IMR-90 (cell line): ENCODE data around the gene ITPKB. TPM values are rescaled to one million over a fixed set of nuclear protein-coding genes. Genes with fewer than 3 reads are reported as not detected.
"Not testable (repeated sequence)": the region's sequence is repeated elsewhere in the genome, so short reads cannot be mapped to it uniquely, and the experiment has no call there.

Experiments used
- ATAC-seq: fragments of 200-7000 bp; cut with Tn5 transposase; 2 replicates; pipeline ENCODE4 v1.9.1; 2020; ENCODE audit warnings: low read depth, mild to moderate bottlenecking, moderate library complexity
- BruUV-seq: library from RNA; stranded (reverse); fragments of 400-500 nt; replicated peaks from 2 replicates; lab custom pipeline; 2021; lab: Mats Ljungman, UMichigan
- CTCF ChIA-PET: fragments of 300-600 bp; formaldehyde crosslinking; extraction: SDS; loops from one replicate; lab custom pipeline; 2021; ENCODE audit warnings: antibody characterized with exemption; lab: Yijun Ruan, JAX
- POLR2A ChIA-PET: fragments of 300-600 bp; sonication (Branson Sonifier 250); formaldehyde crosslinking; loops from one replicate; lab custom pipeline; 2022; ENCODE audit warnings: antibody characterized with exemption; ENCODE audit not compliant: unreplicated experiment; lab: Charles Lee
- DNase-seq: peaks from one replicate; pipeline ENCODE4 v3.0.0; 2013
- H2AFZ ChIP-seq: replicated peaks from 2 replicates; pipeline ENCODE3; 2013; ENCODE audit warnings: low read length, mild to moderate bottlenecking; ENCODE audit not compliant: poor library complexity
- H2AK5ac ChIP-seq: 2 replicates; pipeline ENCODE4 v1.6.1; 2013; ENCODE audit warnings: low read depth, low read length, inconsistent platforms
- H2AK9ac ChIP-seq: replicated peaks from 2 replicates; pipeline ENCODE3; 2013; ENCODE audit warnings: mild to moderate bottlenecking, low read depth, low read length, moderate library complexity; ENCODE audit not compliant: poor library complexity
- H2BK120ac ChIP-seq: 2 replicates; pipeline ENCODE4 v1.6.1; 2013; ENCODE audit warnings: low read depth, low read length, inconsistent platforms
- H2BK15ac ChIP-seq: 3 replicates; pipeline ENCODE4 v1.6.1; 2013; ENCODE audit warnings: low read depth, low read length, inconsistent platforms
- H2BK20ac ChIP-seq: 2 replicates; pipeline ENCODE4 v1.6.1; 2013; ENCODE audit warnings: low read depth, mild to moderate bottlenecking, inconsistent platforms, low read length, moderate library complexity
- H2BK5ac ChIP-seq: 2 replicates; pipeline ENCODE4 v1.6.1; 2013; ENCODE audit warnings: mild to moderate bottlenecking, low read depth, low read length, inconsistent platforms; ENCODE audit not compliant: poor library complexity, severe bottlenecking
- H3K14ac ChIP-seq: replicated peaks from 2 replicates; pipeline ENCODE4 v1.6.1; 2013; ENCODE audit warnings: low read depth, low read length, inconsistent platforms
- H3K18ac ChIP-seq: 2 replicates; pipeline ENCODE4 v1.6.1; 2013; ENCODE audit warnings: low read depth, low read length, control low read depth
- H3K23ac ChIP-seq: 2 replicates; pipeline ENCODE4 v1.6.1; 2013; ENCODE audit warnings: low read depth, low read length, inconsistent platforms
- H3K27ac ChIP-seq: 2 replicates; pipeline ENCODE4 v1.5.1; 2013; ENCODE audit warnings: mild to moderate bottlenecking, control low read depth, low read length; ENCODE audit not compliant: insufficient read depth
- H3K27me3 ChIP-seq: 2 replicates; pipeline ENCODE4 v1.6.1; 2013; ENCODE audit warnings: low read length; ENCODE audit not compliant: control insufficient read depth, insufficient read depth
- H3K36me3 ChIP-seq: 2 replicates; pipeline ENCODE4 v1.6.1; 2013; ENCODE audit warnings: low read length, mixed read lengths; ENCODE audit not compliant: control insufficient read depth, insufficient read depth
- H3K4ac ChIP-seq: 2 replicates; pipeline ENCODE4 v1.6.1; 2013; ENCODE audit warnings: low read depth, low read length, inconsistent platforms
- H3K4me1 ChIP-seq: 2 replicates; pipeline ENCODE4 v1.6.1; 2013; ENCODE audit warnings: low read length, mixed read lengths; ENCODE audit not compliant: control insufficient read depth, insufficient read depth
- H3K4me2 ChIP-seq: 2 replicates; pipeline ENCODE4 v1.6.1; 2013; ENCODE audit warnings: low read depth, mild to moderate bottlenecking, control low read depth, low read length, moderate library complexity
- H3K4me3 ChIP-seq: 2 replicates; pipeline ENCODE4 v1.5.1; 2013; ENCODE audit warnings: low read depth, mild to moderate bottlenecking, control low read depth, low read length, moderate library complexity; ENCODE audit not compliant: insufficient read depth
- H3K56ac ChIP-seq: 2 replicates; pipeline ENCODE4 v1.6.1; 2013; ENCODE audit warnings: low read length, inconsistent platforms; ENCODE audit not compliant: insufficient read depth; ENCODE audit errors: extremely low read depth
- H3K79me1 ChIP-seq, 2 experiments: 2 replicates each; pipeline ENCODE4 v1.6.1; 2013; ENCODE audit warnings: low read length in 2 of 2, inconsistent platforms in 1 of 2, low read depth in 1 of 2
- H3K9ac ChIP-seq: 2 replicates; pipeline ENCODE4 v1.6.1; 2013; ENCODE audit warnings: low read depth, low read length, control low read depth
- H3K9me1 ChIP-seq: 2 replicates; pipeline ENCODE4 v1.6.1; 2013; ENCODE audit warnings: low read length, inconsistent platforms; ENCODE audit not compliant: insufficient read depth
- H3K9me3 ChIP-seq: 2 replicates; pipeline ENCODE4 v1.6.1; 2013; ENCODE audit warnings: low read length; ENCODE audit not compliant: control insufficient read depth, insufficient read depth
- H4K20me1 ChIP-seq: 2 replicates; pipeline ENCODE4 v1.6.1; 2013; ENCODE audit warnings: low read length, inconsistent platforms; ENCODE audit not compliant: insufficient read depth
- H4K5ac ChIP-seq: 2 replicates; pipeline ENCODE4 v1.6.1; 2013; ENCODE audit warnings: mild to moderate bottlenecking, low read depth, low read length, control low read depth
- H4K8ac ChIP-seq, 2 experiments: 2 replicates each; pipeline ENCODE4 v1.6.1; 2013; ENCODE audit warnings: low read depth in 2 of 2, low read length in 2 of 2, control low read depth in 1 of 2, inconsistent platforms in 1 of 2
- H4K91ac ChIP-seq: 2 replicates; pipeline ENCODE4 v1.6.1; 2013; ENCODE audit warnings: low read depth, low read length, inconsistent platforms; ENCODE audit not compliant: insufficient read depth
- WGBS, 2 experiments: methylation state at CpG; one replicate each; pipeline versions ENCODE4 v1.1.5 to v1.1.7; 2013; ENCODE audit warnings: missing lambda C conversion rate in 2 of 2; ENCODE audit not compliant: insufficient read length in 1 of 2; ENCODE audit errors: extremely low coverage in 2 of 2; 5-methylcytosine and 5-hydroxymethylcytosine counted together
- dilution Hi-C: fragments of 300-500 bp; cut with HindIII; formaldehyde crosslinking; loops from one replicate; pipeline ENCODE4 v1.14.3; 2018; ENCODE audit warnings: low sequenced_read_pairs; ENCODE audit not compliant: unreplicated experiment
- in situ Hi-C: fragments of 300-500 bp; cut with MboI; formaldehyde crosslinking; loops from 3 replicates; pipeline ENCODE4 v1.14.3; 2019; ENCODE audit warnings: low sequenced_read_pairs, inconsistent platforms, mixed read lengths
- intact Hi-C: fragments of 100-400 bp; cut with micrococcal nuclease; formaldehyde crosslinking; loops from 2 replicates; pipeline ENCODE4 v1.10.0; 2022
- polyA plus RNA-seq, 3 experiments: library from polyadenylated mRNA; depleted of rRNA; stranded (reverse); fragments of >200 nt; gene quantifications; 2 replicates each; pipeline ENCODE4 v1.2.3, GENCODE V29; 2012; ENCODE audit warnings: low replicate concordance in 1 of 3
- total RNA-seq: library from RNA; depleted of rRNA; stranded (reverse); fragments of >200 nt; gene quantifications from 2 replicates; pipeline ENCODE4 v1.2.3, GENCODE V29; 2012

Gene ITPKB
- total and polyA plus RNA-seq, 2 of the 4 experiments (the other 2 are of a cell fraction) = 0.72 to 1.4 TPM

- H4K91ac ChIP-seq, ATAC-seq, H4K20me1 ChIP-seq, BruUV-seq, H3K36me3 ChIP-seq, H3K4me2 ChIP-seq, H4K5ac ChIP-seq, H2BK15ac ChIP-seq, H2BK120ac ChIP-seq, H2AK9ac ChIP-seq, H2BK20ac ChIP-seq, H3K79me1 ChIP-seq, H3K27me3 ChIP-seq, DNase-seq, H3K4ac ChIP-seq, H3K56ac ChIP-seq, H3K9me1 ChIP-seq, H2BK5ac ChIP-seq, intact Hi-C loops, dilution Hi-C loops, POLR2A ChIA-PET, H3K23ac ChIP-seq, H3K27ac ChIP-seq, H4K8ac ChIP-seq, H3K9ac ChIP-seq, H3K18ac ChIP-seq, H2AK5ac ChIP-seq, H3K9me3 ChIP-seq, H2AFZ ChIP-seq, H3K14ac ChIP-seq, H3K4me3 ChIP-seq: not testable (repeated sequence)
- WGBS, 2 experiments = 90% methylated on average over 2 of the region's 8 CpGs; no CpG with 5 or more reads in 1 of the 2 experiments
- CTCF ChIA-PET = interaction anchor here (0.6 kb wide), 1 partner anchor 660 kb away, joined by 3 read pairs; no protein-coding TSS in a partner anchor
- in situ Hi-C loops = loop anchor here (5.0 to 10.0 kb wide), 3 partner anchors 96 to 796 kb away; partner anchors contain the start of gene ITPKB
- peaks cover 10% of the 10 kb centered on the region for H3K4me1 ChIP-seq
Measured at GRCh38 chr1:226639206-226639605, 99.9 kb downstream of the ITPKB start.
